GM18526 (cell line): ENCODE results near the gene GDPD3.

Experiments used
- POLR2A ChIP-seq: IDR thresholded peaks from 3 replicates; pipeline ENCODE4 v1.6.1; 2011; ENCODE audit not compliant: insufficient read length; ENCODE audit errors: extremely low read depth

Gene GDPD3

DNA sequence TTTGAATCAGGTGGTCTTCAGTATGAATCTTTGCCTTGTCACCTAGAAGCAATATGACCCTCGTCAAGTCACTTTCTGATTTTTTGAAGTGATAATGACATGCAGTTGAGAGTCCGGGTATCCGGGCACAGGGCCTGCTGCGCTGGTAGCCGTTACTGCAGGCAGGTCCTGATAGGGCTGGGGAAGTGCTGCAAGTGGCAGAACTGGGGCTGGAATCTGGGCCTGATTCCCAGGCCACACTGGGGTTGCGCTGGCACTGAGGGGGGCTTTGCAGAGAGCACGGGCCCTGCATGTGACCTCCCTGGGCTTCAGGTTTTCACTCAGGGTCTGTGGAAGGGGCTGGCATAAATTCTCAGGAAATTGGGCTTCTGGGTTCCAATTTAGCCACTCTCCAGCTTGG lies 34.6 kb downstream of the GDPD3 start:
- TF ChIP-seq POLR2A, result no peak

DNA sequence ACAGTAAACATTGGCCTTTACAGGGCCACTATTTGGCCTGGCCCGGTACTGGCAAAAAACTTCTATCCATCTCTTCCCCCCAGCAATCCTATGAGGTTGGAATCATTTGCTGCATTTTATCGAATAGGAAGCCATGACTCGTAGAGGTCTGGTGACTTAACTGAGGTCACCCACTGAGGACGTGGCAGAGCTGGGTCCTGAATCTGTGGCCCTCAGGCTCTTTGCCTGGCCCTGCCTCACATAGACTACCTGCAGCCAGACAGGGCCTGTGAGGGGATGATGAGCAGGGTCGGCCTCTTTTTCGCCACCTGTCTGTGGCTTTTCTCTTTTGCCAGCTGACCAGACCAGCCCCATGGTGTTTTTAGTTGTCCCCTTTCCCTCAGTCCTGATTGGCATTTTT lies 35.7 kb downstream of the GDPD3 start:
- TF ChIP-seq POLR2A, result no peak

DNA sequence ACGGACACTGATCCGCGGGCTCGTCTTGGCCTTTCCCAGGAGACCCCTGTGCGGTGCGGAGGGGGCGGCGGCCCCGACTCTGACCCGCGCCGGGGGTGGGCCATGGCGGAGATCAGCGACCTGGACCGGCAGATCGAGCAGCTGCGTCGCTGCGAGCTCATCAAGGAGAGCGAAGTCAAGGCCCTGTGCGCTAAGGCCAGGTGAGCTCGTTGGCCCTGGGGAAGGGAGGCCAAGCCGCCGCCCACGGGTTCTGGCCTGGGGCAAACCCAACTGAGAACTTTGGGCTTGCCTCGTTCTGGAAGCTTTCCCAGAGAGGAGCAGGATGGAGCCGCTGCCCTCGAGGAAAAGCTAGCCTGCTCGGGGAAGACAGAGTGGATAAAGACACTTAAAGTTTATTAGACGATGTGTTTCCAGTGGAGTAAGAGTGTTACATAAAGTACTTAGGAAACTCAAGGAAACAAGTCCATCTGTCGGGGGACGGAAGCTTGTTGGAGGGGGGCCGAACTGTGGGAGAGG lies 37.0 kb downstream of the GDPD3 start:
- no peak for TF ChIP-seq POLR2A

DNA sequence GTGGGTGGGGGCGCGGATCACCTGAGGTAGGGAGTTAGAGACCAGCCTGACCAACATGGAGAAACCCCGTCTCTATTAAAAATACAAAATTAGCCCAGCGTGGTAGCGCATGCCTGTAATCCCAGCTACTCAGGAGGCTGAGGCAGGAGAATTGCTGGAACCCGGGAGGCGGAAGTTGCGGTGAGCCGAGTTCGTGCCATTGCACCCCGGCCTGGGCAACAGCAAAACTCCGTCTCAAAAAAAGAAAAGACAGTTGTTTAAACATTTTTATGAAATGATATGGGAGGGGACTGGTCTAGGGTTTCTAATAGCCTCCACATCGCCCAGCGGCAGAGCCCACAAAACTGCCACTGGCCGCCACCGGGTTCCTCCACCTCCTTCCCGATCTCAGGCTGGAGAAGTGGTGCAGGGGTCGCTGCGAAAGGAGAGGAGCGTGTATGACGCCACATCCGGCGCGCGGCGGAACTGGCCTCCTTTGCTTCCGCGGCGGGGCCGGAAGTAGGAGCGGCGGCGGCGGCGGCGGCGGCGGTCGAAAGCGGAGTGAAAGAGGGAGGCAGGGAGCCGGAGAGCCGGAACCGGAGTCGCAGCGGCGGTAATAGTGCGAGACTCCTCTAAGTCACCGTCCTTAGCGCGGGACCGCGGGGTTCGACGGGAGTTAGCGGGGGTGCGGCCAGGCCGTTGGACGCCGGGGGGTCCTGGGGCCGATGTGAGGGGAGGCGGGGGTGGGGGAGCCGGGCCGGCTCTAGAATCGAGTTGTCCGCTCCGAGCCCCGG lies 37.6 kb downstream of the GDPD3 start, which contains the start of gene PPP4C:
Gene PPP4C, plus strand, starts transcription at position 492 of the 773 bp plus-strand sequence. CDS start 384 bp downstream, outside the sequence.
- TF ChIP-seq POLR2A, result peak; percentile 95

DNA sequence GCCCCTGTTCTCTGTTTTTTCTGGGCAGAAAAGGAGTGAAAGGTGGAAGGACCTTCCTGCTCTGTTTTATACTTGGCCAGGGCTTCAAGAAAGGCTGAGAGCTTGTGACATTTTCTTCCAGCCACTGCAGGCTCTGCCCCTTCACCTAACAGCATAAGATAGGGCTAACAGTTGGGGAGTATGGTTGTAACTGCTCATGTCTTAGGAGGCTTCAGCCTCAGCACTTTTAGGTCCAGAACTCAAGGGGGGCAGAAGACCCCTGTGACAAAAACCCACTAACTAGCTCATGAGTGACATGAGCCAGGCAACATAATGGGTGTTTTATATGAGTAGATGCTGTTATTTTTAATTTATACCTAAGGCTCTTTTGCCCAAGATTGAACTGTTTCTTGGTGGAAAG lies 42.8 kb downstream of the GDPD3 start:
- no peak for TF ChIP-seq POLR2A

DNA sequence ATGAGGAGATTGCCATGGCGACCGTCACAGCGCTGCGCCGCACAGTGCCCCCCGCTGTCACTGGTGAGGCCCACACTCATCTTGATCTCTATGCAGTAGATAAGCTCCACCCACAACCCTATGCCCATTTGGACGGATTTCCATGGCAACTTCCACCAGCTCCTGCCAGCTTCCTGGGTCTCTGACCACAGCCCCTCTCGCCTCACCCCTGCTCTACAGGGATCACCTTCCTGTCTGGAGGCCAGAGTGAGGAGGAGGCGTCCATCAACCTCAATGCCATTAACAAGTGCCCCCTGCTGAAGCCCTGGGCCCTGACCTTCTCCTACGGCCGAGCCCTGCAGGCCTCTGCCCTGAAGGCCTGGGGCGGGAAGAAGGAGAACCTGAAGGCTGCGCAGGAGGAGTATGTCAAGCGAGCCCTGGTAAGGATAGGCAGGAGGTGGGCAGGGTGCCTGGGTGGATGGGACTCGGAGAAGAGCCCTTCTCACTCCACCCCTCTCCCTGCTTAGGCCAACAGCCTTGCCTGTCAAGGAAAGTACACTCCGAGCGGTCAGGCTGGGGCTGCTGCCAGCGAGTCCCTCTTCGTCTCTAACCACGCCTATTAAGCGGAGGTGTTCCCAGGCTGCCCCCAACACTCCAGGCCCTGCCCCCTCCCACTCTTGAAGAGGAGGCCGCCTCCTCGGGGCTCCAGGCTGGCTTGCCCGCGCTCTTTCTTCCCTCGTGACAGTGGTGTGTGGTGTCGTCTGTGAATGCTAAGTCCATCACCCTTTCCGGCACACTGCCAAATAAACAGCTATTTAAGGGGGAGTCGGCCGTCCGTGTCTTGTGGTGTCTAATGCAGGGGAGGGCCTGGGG lies 43.5 kb downstream of the GDPD3 start:
- no peak for TF ChIP-seq POLR2A

DNA sequence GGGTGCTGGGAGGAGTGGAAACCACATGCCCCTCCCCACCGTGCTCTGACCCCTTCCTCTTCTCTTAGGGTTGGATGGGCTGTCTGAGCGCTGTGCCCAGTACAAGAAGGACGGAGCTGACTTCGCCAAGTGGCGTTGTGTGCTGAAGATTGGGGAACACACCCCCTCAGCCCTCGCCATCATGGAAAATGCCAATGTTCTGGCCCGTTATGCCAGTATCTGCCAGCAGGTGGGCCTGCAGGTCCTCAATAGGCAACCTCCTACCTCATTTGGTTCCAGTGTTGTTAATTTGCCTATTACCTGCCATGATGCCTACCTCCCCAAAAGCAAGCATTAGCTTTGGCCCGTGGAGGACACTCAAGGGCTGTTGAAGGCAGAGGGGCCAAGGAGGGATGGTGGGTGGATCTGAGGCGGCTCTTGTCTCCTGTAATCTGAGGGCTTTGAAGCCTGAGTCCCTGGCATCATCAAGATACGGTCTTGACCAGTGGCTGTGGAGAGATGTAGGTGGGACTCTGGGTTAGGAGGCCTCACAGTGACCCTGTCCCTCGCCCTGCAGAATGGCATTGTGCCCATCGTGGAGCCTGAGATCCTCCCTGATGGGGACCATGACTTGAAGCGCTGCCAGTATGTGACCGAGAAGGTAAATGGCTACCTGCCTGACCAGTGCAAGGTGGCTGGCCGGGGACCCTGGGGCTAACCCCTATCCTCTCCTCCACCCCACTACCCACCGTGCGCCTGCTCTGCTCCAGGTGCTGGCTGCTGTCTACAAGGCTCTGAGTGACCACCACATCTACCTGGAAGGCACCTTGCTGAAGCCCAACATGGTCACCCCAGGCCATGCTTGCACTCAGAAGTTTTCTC lies 44.4 kb downstream of the GDPD3 start:
- no peak for TF ChIP-seq POLR2A

DNA sequence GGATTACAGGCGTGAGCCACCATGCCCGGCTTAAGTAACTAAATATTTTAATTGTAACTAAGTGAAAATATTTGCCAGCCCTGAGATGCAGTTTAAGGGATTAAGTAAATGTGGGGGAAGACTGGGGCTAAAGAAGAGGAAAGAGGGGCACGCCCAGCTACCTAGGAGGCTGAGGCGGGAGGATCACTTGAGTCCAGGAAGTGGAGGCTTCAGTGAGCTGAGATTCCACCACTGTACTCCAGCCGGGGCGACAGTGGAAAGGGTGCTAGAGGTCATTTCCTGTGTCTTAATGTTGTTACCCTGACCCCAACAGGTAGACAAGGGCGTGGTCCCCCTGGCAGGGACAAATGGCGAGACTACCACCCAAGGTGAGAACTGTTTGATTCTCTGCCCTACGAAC lies 45.0 kb downstream of the GDPD3 start:
- no peak for TF ChIP-seq POLR2A

DNA sequence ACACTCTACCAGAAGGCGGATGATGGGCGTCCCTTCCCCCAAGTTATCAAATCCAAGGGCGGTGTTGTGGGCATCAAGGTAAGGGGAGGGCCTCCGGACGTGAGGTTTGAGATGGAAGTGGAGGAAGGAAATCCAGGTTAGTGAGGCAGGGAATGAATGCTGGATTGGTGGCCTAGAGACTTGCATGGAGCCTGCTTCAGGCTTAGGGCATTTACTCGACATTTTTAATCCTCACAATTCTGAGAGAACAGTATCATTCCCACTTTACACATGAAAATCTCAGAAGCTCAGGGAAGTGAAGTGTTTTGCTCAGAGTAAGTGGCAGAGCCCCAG lies 45.8 kb downstream of the GDPD3 start:
- no peak for TF ChIP-seq POLR2A

DNA sequence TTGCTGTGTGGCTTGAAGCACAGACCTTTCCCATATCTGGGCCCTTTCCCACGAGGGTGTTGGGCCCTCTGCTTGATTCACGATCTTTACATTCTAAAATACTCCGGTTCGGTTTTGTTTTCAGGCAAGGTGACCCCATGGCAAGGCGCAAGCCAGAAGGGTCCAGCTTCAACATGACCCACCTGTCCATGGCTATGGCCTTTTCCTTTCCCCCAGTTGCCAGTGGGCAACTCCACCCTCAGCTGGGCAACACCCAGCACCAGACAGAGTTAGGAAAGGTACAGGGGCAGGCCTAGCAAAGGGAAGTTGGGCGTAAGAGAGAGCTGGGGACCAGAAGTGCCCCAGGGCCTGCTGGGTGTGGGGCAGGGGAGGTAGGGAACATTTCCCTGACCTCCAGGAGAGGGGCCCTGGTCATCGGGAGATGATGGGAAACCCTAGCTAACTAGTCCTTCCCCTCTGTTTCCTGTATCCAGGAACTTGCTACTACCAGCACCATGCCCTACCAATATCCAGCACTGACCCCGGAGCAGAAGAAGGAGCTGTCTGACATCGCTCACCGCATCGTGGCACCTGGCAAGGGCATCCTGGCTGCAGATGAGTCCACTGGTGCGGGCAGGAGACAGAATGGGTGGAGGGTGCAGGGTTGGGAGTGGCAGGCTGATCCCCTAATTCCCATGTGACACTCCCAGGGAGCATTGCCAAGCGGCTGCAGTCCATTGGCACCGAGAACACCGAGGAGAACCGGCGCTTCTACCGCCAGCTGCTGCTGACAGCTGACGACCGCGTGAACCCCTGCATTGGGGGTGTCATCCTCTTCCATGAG lies 46.4 kb downstream of the GDPD3 start:
- no peak for TF ChIP-seq POLR2A

DNA sequence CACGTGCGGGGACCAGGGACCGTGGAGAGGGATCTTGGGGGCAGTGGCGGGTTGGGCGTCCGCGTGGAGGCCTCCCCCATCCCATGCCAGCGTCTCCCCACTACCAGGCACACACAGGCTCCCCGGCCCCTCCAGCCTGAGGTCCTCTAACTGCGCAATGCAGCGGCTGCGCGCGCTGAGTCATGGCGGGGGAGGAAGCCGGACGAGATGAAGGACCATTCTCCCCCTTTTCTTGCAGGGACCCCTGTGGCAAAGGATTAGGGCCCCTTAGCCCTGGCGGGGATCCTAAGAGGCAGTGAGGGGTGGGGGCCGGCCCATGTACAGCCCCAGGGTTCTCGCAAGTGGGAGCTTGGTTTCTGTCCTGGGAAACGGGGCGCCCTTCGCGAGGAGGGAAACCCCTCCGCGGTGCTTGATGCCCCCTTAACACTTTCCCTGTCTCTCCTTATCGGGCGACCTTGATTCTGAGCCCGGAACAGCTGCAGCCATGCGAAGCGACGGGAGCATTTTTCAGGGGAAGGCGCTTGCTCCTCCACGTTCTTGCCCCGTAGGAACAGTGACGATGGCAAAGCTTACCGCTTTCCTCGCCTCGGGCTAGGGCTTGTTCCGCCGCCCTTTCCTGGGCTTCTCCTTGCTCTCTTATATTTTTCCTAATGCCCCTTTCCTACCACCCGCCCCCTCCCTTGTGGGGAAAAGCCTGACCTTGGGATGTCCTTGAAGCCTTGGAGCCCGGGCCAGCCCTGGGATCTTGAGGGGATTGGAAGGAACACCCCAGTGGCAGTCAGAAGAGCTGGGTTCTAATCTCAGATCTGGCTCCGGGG lies 47.2 kb downstream of the GDPD3 start:
- TF ChIP-seq POLR2A, result no peak

DNA sequence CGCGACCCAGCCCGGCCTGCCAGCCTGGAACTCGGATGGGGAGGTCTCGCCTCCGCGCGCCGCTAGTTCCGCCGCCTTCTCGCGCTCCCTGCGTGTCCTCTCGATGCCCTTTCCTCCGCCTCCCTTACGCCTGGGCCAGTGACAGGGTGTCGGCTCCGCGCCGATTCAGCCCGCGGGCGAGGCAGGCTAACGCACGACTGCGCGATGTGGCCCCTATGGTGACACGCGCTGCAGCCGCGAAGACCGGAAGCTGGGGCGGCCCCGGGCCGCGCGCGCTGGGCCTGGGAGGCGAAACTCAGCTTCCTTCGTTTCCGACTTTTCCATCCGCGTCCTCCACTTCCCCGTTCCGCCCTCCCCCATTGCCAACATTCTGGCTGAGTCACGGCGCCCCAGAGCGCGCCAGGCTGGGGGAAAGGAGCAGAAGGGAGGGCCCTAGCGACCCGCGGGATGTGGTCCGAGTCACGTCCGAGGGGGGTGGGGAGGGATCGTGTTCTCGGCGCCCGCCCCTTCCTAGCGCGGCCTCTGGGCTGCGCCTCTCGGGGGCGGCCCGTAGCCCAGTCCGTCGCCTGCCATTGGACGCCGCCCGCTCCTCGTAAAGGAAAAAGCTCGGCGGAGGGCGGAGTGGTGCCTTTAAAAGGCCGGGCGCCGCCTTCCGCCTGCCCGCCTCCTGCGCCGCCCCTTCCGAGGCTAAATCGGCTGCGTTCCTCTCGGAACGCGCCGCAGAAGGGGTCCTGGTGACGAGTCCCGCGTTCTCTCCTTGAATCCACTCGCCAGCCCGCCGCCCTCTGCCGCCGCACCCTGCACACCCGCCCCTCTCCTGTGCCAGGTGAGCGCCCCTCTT lies 48.0 kb downstream of the GDPD3 start, which contains the start of gene ALDOA:
Gene ALDOA, plus strand, starts transcription at position 659 of the 841 bp plus-strand sequence. CDS start 1,138 bp downstream, outside the sequence.
- TF ChIP-seq POLR2A, result peak; percentile 92

DNA sequence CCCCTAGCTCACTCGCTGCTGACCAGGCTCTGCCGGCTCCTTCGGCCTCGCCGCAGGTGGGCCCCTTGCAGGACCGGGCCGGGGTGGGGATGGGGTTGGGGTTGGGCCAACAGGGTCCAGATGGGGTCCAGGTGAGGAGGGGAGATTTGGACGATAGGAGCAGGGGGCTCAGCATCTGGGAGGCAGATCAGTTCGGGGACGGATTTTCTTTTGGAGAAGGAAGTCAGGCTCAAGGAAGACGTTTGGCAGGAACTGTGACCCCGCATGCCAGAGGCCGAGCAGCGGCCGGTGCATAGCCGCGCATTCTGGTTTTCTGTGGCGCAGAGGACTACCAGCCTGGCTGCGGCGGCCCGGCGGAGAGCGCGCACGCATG lies 48.6 kb downstream of the GDPD3 start:
- no peak for TF ChIP-seq POLR2A
